Upper lobe of right lung (tissue), 1 donor: ENCODE measurements around the gene NKX1-1. TPM values are rescaled to one million over a fixed set of nuclear protein-coding genes. Genes with fewer than 3 reads are reported as not detected.

Experiments
- ATAC-seq: fragments of 200-7000 bp; cut with Tn5 transposase; one replicate; pipeline ENCODE4 v1.9.1; 2020; ENCODE audit warnings: mild to moderate bottlenecking, moderate library complexity
- DNase-seq: peaks from one replicate; pipeline ENCODE4 v3.0.0-alpha.2; 2020
- H3K27ac ChIP-seq: fragments of 200-600 bp; one replicate; pipeline ENCODE4 v1.8.0; 2022
- H3K27me3 ChIP-seq: fragments of 200-600 bp; one replicate; pipeline ENCODE4 v1.8.0; 2022; ENCODE audit warnings: mild to moderate bottlenecking
- H3K36me3 ChIP-seq: fragments of 200-600 bp; one replicate; pipeline ENCODE4 v1.8.0; 2022
- H3K4me1 ChIP-seq: fragments of 200-600 bp; one replicate; pipeline ENCODE4 v1.8.0; 2022
- H3K4me3 ChIP-seq: fragments of 200-600 bp; one replicate; pipeline ENCODE4 v1.8.0; 2022; ENCODE audit warnings: mild to moderate bottlenecking
- H3K9me3 ChIP-seq: fragments of 200-600 bp; one replicate; pipeline ENCODE4 v1.8.0; 2022
- CTCF ChIP-seq: fragments of 200-600 bp; IDR thresholded peaks from one replicate; pipeline ENCODE4 v1.8.0; 2022; ENCODE audit warnings: antibody characterized with exemption
- intact Hi-C: fragments of 100-400 bp; cut with DNase I; formaldehyde crosslinking; loops from one replicate; pipeline ENCODE4 v1.11.0; 2022
- total RNA-seq: library from RNA; stranded (reverse); fragmentation: NEBNext Ultra II Directional; extraction: Animal tissue kit (Norgen Biotek cat#: 25700); gene quantifications from one replicate; pipeline ENCODE4 v1.2.1, GENCODE V29; 2021
- donor health status: DM: no; HTN: yes; CAD: no; lungs with severe emphysema.

Gene NKX1-1
- total RNA-seq, 1 donor from 2014 or later: not detected

GRCh38 chr4:1367230-1367935, 38.9 kb downstream of the NKX1-1 start:
- intact Hi-C loops: no loop called here
- H3K4me3 ChIP-seq: no peak overlapping the region
- DNase-seq (peak; percentile 53), ATAC-seq (no peak)
- H3K27me3 ChIP-seq: no peaks in the 10 kb centered on the region
- no peak overlapping the region for H3K27ac ChIP-seq
- no peaks in the 10 kb centered on the region for H3K9me3 ChIP-seq
- peaks cover 33% of the 10 kb centered on the region for H3K36me3 ChIP-seq
- TF ChIP-seq CTCF: no peak
- H3K4me1 ChIP-seq: peaks cover 8% of the 10 kb centered on the region

- peak; percentile 58 for DNase-seq
- no peaks in the 10 kb centered on the region for H3K27me3 ChIP-seq
Measured at GRCh38 chr4:1366371-1367229, 39.6 kb downstream of the NKX1-1 start.

GRCh38 chr4:1365271-1366178, 40.7 kb downstream of the NKX1-1 start:
- peak; percentile 83 for ATAC-seq
- no peak overlapping the region for H3K27ac ChIP-seq
- no peaks in the 10 kb centered on the region for H3K27me3 ChIP-seq
- intact Hi-C loops: no loop called here
- TF ChIP-seq CTCF: peak; percentile 24
- H3K9me3 ChIP-seq: no peaks in the 10 kb centered on the region
- H3K4me3 ChIP-seq: no peak overlapping the region
- peaks cover 8% of the 10 kb centered on the region for H3K4me1 ChIP-seq
- H3K36me3 ChIP-seq: peaks cover 21% of the 10 kb centered on the region
- DNase-seq: peak; percentile 91

More at GRCh38 chr4:1366371-1367229, 39.6 kb downstream of the NKX1-1 start:
- no peak overlapping the region for H3K27ac ChIP-seq
- no peak overlapping the region for H3K4me3 ChIP-seq
- no peak for TF ChIP-seq CTCF
- H3K36me3 ChIP-seq: peaks cover 27% of the 10 kb centered on the region
- intact Hi-C loops: no loop called here
- ATAC-seq: no peak
- H3K4me1 ChIP-seq: peaks cover 8% of the 10 kb centered on the region
- H3K9me3 ChIP-seq: no peaks in the 10 kb centered on the region

GRCh38 chr4:1364748-1365147, 41.5 kb downstream of the NKX1-1 start:
- H3K4me3 ChIP-seq: no peak overlapping the region
- no peak for ATAC-seq
- no peak for DNase-seq
- H3K27me3 ChIP-seq: no peaks in the 10 kb centered on the region
- intact Hi-C loops: no loop called here
- TF ChIP-seq CTCF: no peak
- H3K27ac ChIP-seq: no peak overlapping the region
- H3K4me1 ChIP-seq: peaks cover 8% of the 10 kb centered on the region
- no peaks in the 10 kb centered on the region for H3K9me3 ChIP-seq
- H3K36me3 ChIP-seq: peaks cover 16% of the 10 kb centered on the region

- Histone ChIP-seq H3K27ac (no peak overlapping the region), H3K4me1 (peaks cover 8% of the 10 kb centered on the region), H3K36me3 (peaks cover 16% of the 10 kb centered on the region), H3K9me3 (no peaks in the 10 kb centered on the region), H3K27me3 (no peaks in the 10 kb centered on the region), H3K4me3 (no peak overlapping the region)
- no peak for ATAC-seq
- intact Hi-C loops: no loop called here
- DNase-seq: no peak
- no peak for TF ChIP-seq CTCF
Measured at GRCh38 chr4:1364217-1364616, 42.0 kb downstream of the NKX1-1 start.
